Skeletal muscle tissue (tissue), 4 donors: ENCODE data around the gene DPYSL4. TPM values are rescaled to one million over a fixed set of nuclear protein-coding genes. Genes with fewer than 3 reads are reported as not detected.
"Not testable (repeated sequence)": the region's sequence is repeated elsewhere in the genome, so short reads cannot be mapped to it uniquely, and the experiment has no call there.

Experiments used
- H3K27ac ChIP-seq: one replicate; pipeline ENCODE4 v1.7.0; 2013; ENCODE audit warnings: mild to moderate bottlenecking, low read depth, low read length, inconsistent platforms
- H3K27me3 ChIP-seq, 3 donors: one replicate each; pipeline ENCODE4 v1.7.0; 2013; ENCODE audit warnings: low read length in 3 of 3; ENCODE audit not compliant: control insufficient read depth in 3 of 3, insufficient read depth in 3 of 3
- H3K36me3 ChIP-seq, 3 donors: one replicate each; pipeline ENCODE4 v1.7.0; 2013; ENCODE audit warnings: low read length in 3 of 3; ENCODE audit not compliant: control insufficient read depth in 3 of 3, insufficient read depth in 3 of 3
- H3K4me1 ChIP-seq, 3 donors: one replicate each; pipeline ENCODE4 v1.7.0; 2013; ENCODE audit warnings: low read length in 3 of 3, mild to moderate bottlenecking in 3 of 3; ENCODE audit not compliant: control insufficient read depth in 3 of 3, insufficient read depth in 3 of 3
- H3K4me3 ChIP-seq, 3 donors: one replicate each; pipeline ENCODE4 v1.7.0; 2013; ENCODE audit warnings: low read length in 3 of 3
- H3K9ac ChIP-seq, 3 donors: one replicate each; pipeline ENCODE4 v1.7.0; 2013; ENCODE audit warnings: low read length in 3 of 3, mild to moderate bottlenecking in 3 of 3, moderate library complexity in 2 of 3, low read depth in 1 of 3
- H3K9me3 ChIP-seq, 3 donors: one replicate each; pipeline ENCODE4 v1.7.0; 2013; ENCODE audit warnings: low read length in 3 of 3; ENCODE audit not compliant: control insufficient read depth in 3 of 3
- total RNA-seq: library from RNA; depleted of rRNA; stranded (reverse); fragments of >200 nt; gene quantifications from one replicate; pipeline ENCODE4 v1.2.3, GENCODE V29; 2014
- donor health status: Osteomylitis.

The DPYSL4 gene
- total RNA-seq, 1 donor from 2014 or later: 1.0 TPM

DNA sequence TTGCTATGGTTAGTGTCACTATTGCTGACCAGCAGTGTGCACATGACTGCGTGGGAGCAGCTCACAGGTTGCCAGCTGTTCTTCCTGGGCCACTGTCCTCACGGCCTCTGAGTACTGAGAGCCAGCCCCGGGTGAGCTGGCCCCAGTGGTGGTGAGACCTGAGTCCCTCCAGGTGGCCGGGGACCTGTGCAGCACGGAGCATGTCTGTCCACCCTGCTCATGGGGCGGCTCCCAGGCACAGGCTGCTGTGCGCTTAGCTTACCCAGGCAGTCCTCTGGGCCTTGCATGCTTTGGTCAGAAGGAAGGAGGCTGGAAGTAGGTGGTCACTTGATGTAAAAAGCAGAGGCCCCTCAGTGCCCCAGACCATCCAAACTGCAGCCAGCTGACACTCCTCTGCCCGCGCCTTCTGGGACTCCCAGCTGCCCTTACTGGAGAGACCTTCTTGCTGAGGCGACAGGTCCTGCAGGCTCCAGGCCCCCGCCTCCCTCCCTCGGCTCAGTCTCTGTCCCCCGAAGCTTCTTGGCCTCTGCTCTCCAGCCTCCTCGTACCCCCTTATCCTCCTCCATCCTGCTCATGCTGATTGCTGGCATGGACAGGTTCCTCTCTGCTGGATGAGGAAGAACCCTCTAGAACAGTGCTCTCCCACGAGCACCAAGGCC, 30.9 kb upstream of the DPYSL4 start:
- Histone ChIP-seq H3K4me1 (no peaks in the 10 kb centered on the region), H3K4me3 (no peak overlapping the region), H3K27me3 (no peaks in the 10 kb centered on the region), H3K9ac (no peak overlapping the region), H3K36me3 (peaks cover 0 to 4% (median 2%) of the 10 kb centered on the region in 3 donors), H3K9me3 (no peaks in the 10 kb centered on the region), H3K27ac (no peak overlapping the region)

DNA sequence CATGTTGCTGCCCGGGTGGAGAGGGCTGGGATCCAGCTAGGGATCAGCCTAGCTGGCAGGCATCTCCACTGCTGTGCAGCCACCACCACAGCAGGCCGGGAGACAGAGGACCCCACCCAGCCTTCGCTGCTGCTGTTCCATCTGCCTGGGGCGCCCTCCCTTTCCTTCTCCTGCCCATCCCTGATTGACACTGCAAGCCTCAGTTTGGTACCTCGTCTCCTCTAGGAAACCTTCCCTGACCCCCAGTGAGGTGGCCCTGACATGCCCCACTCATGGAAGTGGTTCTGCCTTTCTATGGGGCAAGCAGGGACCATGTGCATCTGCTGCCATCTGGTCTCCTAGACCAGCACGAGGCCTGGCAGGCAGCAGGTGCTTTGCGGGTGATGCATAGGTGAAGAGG, 30.4 kb upstream of the DPYSL4 start:
- H3K27ac ChIP-seq: no peak overlapping the region
- H3K4me3 ChIP-seq: no peak overlapping the region
- peaks cover 0 to 4% (median 2%) of the 10 kb centered on the region in 3 donors for H3K36me3 ChIP-seq
- H3K9ac ChIP-seq: no peak overlapping the region
- no peaks in the 10 kb centered on the region for H3K9me3 ChIP-seq
- H3K27me3 ChIP-seq: no peaks in the 10 kb centered on the region
- no peaks in the 10 kb centered on the region for H3K4me1 ChIP-seq

DNA sequence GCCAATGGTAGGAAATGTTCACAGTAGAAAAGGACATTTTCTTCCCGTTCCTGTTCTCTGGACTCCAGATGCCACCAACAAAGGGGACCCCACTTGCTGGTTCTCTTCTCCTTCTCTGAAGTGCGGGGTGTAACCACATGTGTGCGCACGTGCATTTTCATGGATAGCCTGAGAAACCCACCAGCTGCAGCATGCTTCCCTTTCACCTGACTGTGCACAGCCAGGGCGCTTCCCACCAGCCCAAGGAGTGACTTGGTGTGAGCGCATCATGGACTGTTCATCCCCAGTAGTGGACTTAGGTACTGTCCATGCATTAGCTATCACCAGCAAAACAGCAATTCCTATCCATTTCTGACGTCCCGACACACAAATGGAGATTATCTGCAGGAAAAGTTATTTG, 29.6 kb upstream of the DPYSL4 start:
- H3K9me3 ChIP-seq: no peaks in the 10 kb centered on the region
- no peak overlapping the region for H3K9ac ChIP-seq
- H3K4me3 ChIP-seq: no peak overlapping the region
- H3K36me3 ChIP-seq: peaks cover 0 to 4% (median 2%) of the 10 kb centered on the region in 3 donors
- H3K4me1 ChIP-seq: peaks cover under 1 to 3% (median 3%) of the 10 kb centered on the region in 3 donors
- no peaks in the 10 kb centered on the region for H3K27me3 ChIP-seq
- no peak overlapping the region for H3K27ac ChIP-seq

DNA sequence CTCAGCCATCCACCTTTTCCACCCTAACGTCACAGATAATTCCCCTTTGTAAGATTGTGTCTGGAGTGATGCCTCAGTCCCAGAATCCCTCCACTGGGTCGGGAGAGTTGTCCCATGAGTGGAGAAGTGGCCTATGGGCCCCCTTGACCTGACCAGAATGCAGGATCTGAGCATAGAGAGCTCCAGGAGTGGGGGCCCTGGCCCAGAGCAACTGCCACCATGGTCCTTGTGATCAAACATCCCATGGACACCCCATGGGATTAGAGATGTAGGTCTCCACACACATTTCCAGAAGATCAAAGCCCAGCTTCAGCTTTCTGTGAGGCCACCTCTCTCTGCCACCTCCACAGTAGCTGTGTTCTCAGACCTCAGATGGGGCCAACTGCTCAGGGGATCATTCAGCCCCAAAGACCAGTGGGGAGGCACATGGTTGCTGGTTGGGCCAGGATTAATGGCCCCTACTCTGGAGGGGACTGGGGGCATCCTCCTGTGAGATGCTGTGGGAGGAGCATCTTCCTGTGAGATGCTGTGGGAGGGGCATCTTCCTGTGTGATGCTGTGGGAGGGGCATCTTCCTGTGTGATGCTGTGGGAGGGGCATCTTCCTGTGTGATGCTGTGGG, 28.5 kb upstream of the DPYSL4 start:
- H3K27me3 ChIP-seq: peaks cover 0 to 2% (median 0%) of the 10 kb centered on the region in 3 donors
- no peaks in the 10 kb centered on the region for H3K9me3 ChIP-seq

DNA sequence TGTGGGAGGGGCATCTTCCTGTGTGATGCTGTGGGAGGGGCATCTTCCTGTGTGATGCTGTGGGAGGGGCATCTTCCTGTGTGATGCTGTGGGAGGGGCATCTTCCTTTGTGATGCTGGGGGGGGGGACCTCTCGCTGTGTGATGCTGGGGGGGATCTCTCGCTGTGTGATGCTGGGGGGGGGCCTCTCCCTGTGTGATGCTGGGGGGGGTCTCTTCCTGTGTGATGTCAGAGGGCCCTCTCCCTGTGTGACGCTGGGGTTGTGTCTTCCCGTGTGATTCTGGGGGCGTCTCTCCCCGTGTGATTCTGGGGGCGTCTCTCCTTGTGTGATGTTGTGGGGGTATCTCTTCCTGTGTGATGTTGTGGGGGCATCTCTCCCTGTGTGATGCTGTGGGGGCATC, 27.9 kb upstream of the DPYSL4 start:
- peaks cover 15 to 20% (median 20%) of the 10 kb centered on the region in 3 donors for H3K4me1 ChIP-seq
- H3K4me3 ChIP-seq: no peak overlapping the region
- no peak overlapping the region for H3K9ac ChIP-seq
- H3K9me3 ChIP-seq: no peaks in the 10 kb centered on the region
- peaks cover 0 to 2% (median under 1%) of the 10 kb centered on the region in 3 donors for H3K36me3 ChIP-seq
- H3K27me3 ChIP-seq: peaks cover 0 to 2% (median 0%) of the 10 kb centered on the region in 3 donors
- no peak overlapping the region for H3K27ac ChIP-seq

More for the DNA sequence above, 28.5 kb upstream of the DPYSL4 start:
- no peak overlapping the region for H3K27ac ChIP-seq
- H3K4me3 ChIP-seq: no peak overlapping the region
- peaks cover 12 to 15% (median 14%) of the 10 kb centered on the region in 3 donors for H3K4me1 ChIP-seq
- H3K36me3 ChIP-seq: peaks cover 0 to 4% (median 2%) of the 10 kb centered on the region in 3 donors
- H3K9ac ChIP-seq: no peak overlapping the region

DNA sequence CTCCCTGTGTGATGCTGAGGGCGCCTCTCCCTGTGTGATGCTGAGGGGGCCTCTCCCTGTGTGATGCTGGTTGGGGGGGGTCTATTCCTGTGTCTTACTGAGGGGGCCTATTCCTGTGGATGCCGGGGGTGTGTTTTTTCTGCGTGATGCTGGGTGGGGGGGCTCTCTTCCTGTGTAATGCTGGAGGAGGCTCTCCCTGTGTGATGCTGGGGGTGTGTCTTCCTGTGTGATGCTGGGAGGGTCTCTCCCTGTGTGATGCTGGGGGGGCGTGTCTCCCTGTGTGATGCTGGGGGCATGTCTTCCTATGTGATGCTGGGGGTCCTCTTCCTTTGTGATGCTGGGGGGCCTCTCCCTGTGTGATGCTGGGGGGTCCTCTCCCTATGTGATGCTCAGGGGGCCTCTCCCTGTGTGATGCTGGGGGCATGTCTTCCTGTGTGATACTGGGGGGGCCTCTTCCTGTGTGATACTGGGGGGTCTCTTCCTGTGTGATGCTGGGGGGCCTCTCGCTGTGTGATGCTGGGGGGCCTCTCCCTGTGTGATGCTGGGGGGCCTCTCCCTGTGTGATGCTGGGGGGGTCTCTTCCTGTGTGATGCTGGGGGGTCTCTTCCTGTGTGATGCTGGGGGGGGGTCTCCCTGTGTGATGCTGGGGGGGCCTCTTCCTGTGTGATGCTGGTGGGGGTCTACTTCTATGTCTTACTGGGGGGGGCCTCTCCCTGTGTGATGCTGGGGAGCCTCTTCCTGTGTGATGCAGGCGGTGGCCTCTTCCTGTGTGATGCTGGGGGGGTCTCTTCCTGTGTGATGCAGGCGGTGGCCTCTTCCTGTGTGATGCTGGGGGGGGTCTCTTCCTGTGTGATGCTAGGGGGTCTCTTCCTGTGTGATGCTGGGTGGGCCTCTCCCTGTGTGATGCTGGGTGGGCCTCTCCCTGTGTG, 27.2 kb upstream of the DPYSL4 start:
- H3K27me3 ChIP-seq, H3K36me3 ChIP-seq, H3K9ac ChIP-seq, H3K4me3 ChIP-seq, H3K9me3 ChIP-seq, H3K27ac ChIP-seq: not testable (repeated sequence)
- peaks cover 15 to 23% (median 21%) of the 10 kb centered on the region in 3 donors for H3K4me1 ChIP-seq

DNA sequence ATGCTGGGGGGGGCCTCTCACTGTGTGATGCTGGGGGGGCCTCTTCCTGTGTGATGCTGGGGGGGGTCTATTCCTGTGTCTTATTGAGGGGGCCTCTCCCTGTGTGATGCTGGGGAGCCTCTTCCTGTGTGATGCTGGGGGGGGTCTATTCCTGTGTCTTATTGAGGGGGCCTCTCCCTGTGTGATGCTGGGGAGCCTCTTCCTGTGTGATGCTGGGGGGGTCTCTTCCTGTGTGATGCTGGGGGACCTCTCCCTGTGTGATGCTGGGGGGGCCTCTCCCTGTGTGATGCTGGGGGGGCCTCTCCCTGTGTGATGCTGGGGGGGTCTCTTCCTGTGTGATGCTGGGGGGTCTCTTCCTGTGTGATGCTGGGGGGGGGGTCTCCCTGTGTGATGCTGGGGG, 26.5 kb upstream of the DPYSL4 start:
- peaks cover 15 to 23% (median 21%) of the 10 kb centered on the region in 3 donors for H3K4me1 ChIP-seq
- H3K36me3 ChIP-seq, H3K9ac ChIP-seq, H3K27ac ChIP-seq, H3K4me3 ChIP-seq, H3K9me3 ChIP-seq, H3K27me3 ChIP-seq: not testable (repeated sequence)

DNA sequence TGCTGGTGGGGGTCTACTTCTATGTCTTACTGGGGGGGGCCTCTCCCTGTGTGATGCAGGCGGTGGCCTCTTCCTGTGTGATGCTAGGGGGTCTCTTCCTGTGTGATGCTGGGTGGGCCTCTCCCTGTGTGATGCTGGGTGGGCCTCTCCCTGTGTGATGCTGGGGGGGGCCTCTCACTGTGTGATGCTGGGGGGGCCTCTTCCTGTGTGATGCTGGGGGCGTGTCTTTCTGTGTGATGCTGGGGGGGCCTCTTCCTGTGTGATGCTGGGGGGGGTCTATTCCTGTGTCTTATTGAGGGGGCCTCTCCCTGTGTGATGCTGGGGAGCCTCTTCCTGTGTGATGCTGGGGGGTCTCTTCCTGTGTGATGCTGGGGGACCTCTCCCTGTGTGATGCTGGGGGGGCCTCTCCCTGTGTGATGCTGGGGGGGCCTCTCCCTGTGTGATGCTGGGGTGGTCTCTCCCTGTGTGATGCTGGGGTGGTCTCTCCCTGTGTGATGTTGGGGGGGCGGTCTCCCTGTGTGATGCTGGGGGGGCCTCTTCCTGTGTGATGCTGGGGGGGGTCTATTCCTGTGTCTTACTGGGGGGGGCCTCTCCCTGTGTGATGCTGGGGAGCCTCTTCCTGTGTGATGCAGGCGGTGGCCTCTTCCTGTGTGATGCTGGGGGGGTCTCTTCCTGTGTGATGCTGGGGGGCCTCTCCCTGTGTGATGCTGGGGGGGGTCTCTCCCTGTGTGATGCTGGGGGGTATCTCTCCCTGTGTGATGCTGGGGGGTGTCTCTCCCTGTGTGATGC, 25.7 kb upstream of the DPYSL4 start:
- not testable (repeated sequence) for H3K9me3 ChIP-seq, H3K27me3 ChIP-seq, H3K9ac ChIP-seq, H3K27ac ChIP-seq, H3K4me3 ChIP-seq, H3K36me3 ChIP-seq
- H3K4me1 ChIP-seq: peaks cover 15 to 23% (median 21%) of the 10 kb centered on the region in 3 donors

DNA sequence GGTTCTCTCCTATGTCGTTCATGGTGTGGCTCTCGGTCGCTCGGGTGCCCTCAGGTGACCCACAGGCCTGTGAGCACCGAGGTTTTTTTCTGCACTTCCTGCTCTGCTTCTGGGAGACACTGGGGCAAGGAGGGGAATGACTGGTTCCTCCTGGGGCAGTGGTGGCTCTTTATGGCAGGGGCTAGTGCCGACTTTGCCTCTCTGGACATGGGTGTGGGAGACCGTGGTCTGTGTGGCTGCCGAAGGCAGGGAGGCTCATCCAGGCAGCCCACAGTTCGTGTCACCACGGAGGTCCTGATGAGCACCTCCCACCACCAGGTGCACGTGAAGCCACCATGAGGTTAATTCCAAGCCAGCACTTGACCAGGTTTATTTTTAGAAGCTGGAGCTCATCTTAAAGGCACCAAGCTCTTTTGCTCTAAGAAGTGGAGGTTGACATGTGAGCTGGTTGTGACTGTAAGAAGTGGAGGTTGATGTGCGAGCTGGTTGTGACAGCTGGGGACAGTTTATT, 24.7 kb upstream of the DPYSL4 start:
- no peak overlapping the region for H3K27ac ChIP-seq
- peaks cover 0 to 5% (median 0%) of the 10 kb centered on the region in 3 donors for H3K27me3 ChIP-seq

More for the DNA sequence above, 24.7 kb upstream of the DPYSL4 start:
- H3K36me3 ChIP-seq: no peaks in the 10 kb centered on the region
- H3K4me3 ChIP-seq: peak overlapping the region in 1 of 3 donors; percentile 13
- H3K9me3 ChIP-seq: no peaks in the 10 kb centered on the region
- peaks cover 15 to 23% (median 21%) of the 10 kb centered on the region in 3 donors for H3K4me1 ChIP-seq
- peak overlapping the region in 1 of 3 donors; percentile 54 for H3K9ac ChIP-seq
